NOMO-1 treated with dmso at 0.1 percent for 144 hours (cell line): ENCODE results near the gene SYS1.
A peak's percentile ranks its signal among the peaks of the same experiment; 100 is the strongest.

ENCODE experiments used
- DNase-seq: peaks from one replicate; lab custom pipeline; 2025; ENCODE audit not compliant: unreplicated experiment; lab: John Stamatoyannopoulos, UW

SYS1 gene

GRCh38 chr20:45378191-45378590, 15.2 kb downstream of the SYS1 start, which contains the start of gene TP53TG5:
TP53TG5 (minus strand) TSS chr20:45378325; CDS start chr20:45378236, 89 bp downstream.
- DNase-seq: no peak

GRCh38 chr20:45387274-45387673, 24.3 kb downstream of the SYS1 start:
- DNase-seq: no peak

- no peak for DNase-seq
These were observed 28.0 kb downstream of the SYS1 start for GRCh38 chr20:45390931-45391330.

- DNase-seq: no peak
These were observed 28.6 kb downstream of the SYS1 start for GRCh38 chr20:45391559-45391958.

GRCh38 chr20:45392733-45393132, 29.8 kb downstream of the SYS1 start:
- DNase-seq: no peak

GRCh38 chr20:45394221-45395113, 31.5 kb downstream of the SYS1 start:
- no peak for DNase-seq

GRCh38 chr20:45395114-45395415, 32.1 kb downstream of the SYS1 start:
- DNase-seq: no peak

- no peak for DNase-seq
These were observed 36.1 kb downstream of the SYS1 start for GRCh38 chr20:45399018-45399417.

- DNase-seq: no peak
These were observed 37.5 kb downstream of the SYS1 start for GRCh38 chr20:45400346-45401031.

- DNase-seq: no peak
These were observed 40.0 kb downstream of the SYS1 start for GRCh38 chr20:45402946-45403345.

GRCh38 chr20:45404438-45404837, 41.5 kb downstream of the SYS1 start:
- no peak for DNase-seq

GRCh38 chr20:45405571-45406259, 42.8 kb downstream of the SYS1 start:
- no peak for DNase-seq

GRCh38 chr20:45406260-45407066, 43.5 kb downstream of the SYS1 start:
- no peak for DNase-seq

GRCh38 chr20:45407067-45407745, 44.2 kb downstream of the SYS1 start:
- DNase-seq: no peak

- DNase-seq: no peak
These were observed 45.1 kb downstream of the SYS1 start, which contains the start of gene DBNDD2 for GRCh38 chr20:45407783-45408645. DBNDD2 (plus strand) TSS chr20:45408289; CDS start chr20:45408468, 179 bp downstream.

- DNase-seq: peak; percentile 23
These were observed 45.8 kb downstream of the SYS1 start for GRCh38 chr20:45408646-45409213.

- no peak for DNase-seq
These were observed 46.7 kb downstream of the SYS1 start for GRCh38 chr20:45409521-45410272.

GRCh38 chr20:45410887-45411286, 47.9 kb downstream of the SYS1 start:
- DNase-seq: no peak
